Gastrocnemius medialis (tissue), 4 donors: ENCODE data around the gene MRM3.

Experiments used
- POLR2A ChIP-seq, 2 donors: fragments of 450-650 bp; IDR thresholded peaks; one replicate each; pipeline ENCODE4 v1.6.1; 2017; ENCODE audit warnings: antibody characterized with exemption in 2 of 2, mild to moderate bottlenecking in 2 of 2, moderate library complexity in 2 of 2
- TF ChIP-seq, protein P1 (sequence below), 5 experiments: fragments of 450-650 bp in 3 of 5; fragments of 200-600 bp in 2 of 5; sonication (generic) in 2 of 5; IDR thresholded peaks in 4 of 5; conservative IDR thresholded peaks in 1 of 5; 1 replicate in 4 of 5; 2 replicates in 1 of 5; pipeline ENCODE4 v1.5.1; 2016 to 2019; ENCODE audit warnings: antibody characterized with exemption in 5 of 5, mild to moderate bottlenecking in 3 of 5, moderate library complexity in 3 of 5

DNA sequence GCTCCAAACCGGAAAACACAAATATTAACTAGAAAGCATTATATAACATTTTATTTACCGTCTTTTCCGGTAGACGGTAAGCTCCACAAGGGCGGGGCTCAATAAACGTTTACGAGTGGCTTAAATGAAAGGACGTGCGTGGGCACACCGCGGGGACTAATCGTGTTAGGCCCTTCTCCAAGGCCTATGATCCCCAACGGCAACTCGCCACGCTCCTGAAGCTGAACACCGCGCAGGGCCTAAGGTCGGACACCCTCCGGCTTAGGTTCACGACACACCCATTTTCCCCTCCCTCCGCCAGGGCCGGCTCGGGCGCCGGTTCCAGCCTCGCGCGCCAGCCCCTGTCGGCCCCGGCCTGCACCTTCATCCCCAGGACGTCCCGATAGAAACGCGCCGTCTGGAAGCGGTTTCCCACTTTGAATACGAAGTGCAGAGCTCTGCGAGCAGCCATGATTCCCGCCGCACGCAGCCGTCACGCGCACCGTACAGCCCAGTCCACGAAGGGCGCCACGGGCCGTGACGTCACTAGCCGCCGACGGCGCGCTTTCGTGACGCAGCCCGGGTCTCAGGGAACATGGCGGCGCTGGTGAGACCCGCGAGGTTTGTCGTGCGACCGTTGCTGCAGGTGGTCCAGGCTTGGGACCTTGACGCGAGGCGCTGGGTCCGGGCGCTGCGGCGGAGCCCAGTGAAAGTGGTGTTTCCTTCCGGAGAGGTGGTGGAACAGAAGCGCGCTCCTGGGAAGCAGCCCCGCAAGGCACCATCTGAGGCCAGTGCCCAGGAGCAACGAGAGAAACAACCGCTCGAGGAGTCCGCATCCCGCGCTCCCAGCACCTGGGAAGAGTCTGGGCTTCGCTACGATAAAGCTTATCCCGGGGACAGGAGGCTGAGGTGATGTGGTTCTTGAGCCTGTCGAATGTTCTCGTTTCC, at the start of gene MRM3, which contains the start of gene GLOD4:
- TF ChIP-seq, protein P1, sequence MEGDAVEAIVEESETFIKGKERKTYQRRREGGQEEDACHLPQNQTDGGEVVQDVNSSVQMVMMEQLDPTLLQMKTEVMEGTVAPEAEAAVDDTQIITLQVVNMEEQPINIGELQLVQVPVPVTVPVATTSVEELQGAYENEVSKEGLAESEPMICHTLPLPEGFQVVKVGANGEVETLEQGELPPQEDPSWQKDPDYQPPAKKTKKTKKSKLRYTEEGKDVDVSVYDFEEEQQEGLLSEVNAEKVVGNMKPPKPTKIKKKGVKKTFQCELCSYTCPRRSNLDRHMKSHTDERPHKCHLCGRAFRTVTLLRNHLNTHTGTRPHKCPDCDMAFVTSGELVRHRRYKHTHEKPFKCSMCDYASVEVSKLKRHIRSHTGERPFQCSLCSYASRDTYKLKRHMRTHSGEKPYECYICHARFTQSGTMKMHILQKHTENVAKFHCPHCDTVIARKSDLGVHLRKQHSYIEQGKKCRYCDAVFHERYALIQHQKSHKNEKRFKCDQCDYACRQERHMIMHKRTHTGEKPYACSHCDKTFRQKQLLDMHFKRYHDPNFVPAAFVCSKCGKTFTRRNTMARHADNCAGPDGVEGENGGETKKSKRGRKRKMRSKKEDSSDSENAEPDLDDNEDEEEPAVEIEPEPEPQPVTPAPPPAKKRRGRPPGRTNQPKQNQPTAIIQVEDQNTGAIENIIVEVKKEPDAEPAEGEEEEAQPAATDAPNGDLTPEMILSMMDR (IDR thresholded peaks at IDR 0.05 in 4 of 5, conservative IDR thresholded peaks at IDR 0.05 in 1 of 5), result peak in 4 of 5 experiments; percentile 12 to 64 (median 44)
- TF ChIP-seq POLR2A (IDR thresholded peaks at IDR 0.05), result peak; percentile 65 to 76
